GM20431 (cell line): ENCODE results near the gene ECSCR.
"Not testable (repeated sequence)": the region's sequence is repeated elsewhere in the genome, so short reads cannot be mapped to it uniquely, and the experiment has no call there.

Experiments used
- in situ Hi-C: fragments of 300-500 bp; cut with MseI, MboI; formaldehyde crosslinking; loops from one replicate; pipeline ENCODE4 v1.15.0; 2020; ENCODE audit warnings: low sequenced_read_pairs; ENCODE audit not compliant: unreplicated experiment

Gene ECSCR

GRCh38 chr5:139462586-139463276 lies at the start of gene ECSCR:
Gene ECSCR (minus strand): TSS chr5:139462743. CDS start chr5:139462670, 73 bp downstream.
- in situ Hi-C loops, result no loop called here

DNA sequence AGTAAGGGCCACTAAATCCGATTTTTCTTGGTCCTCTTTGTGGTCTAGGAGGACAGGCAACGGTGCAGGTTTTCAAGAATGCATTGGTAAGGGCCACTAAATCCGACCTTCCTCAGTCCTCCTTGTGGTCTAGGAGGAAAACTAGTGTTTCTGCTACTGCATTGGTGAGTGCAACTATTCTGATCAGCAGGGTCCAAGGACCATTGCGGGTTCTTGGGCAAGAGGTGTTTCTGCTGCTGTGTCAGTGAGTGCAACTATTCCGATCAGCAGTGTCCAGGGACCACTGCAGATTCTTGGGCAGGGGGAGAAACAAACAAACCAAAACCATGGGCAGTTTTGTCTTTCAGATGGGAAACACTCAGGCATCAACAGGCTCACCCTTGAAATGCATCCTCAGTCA lies 42.2 kb upstream of the ECSCR start:
- in situ Hi-C loops, result not testable (repeated sequence)

- in situ Hi-C loops, result not testable (repeated sequence)
Measured at GRCh38 chr5:139503879-139504278, 41.3 kb upstream of the ECSCR start.

- in situ Hi-C loops, result not testable (repeated sequence)
Measured at GRCh38 chr5:139503036-139503817, 40.7 kb upstream of the ECSCR start.

DNA sequence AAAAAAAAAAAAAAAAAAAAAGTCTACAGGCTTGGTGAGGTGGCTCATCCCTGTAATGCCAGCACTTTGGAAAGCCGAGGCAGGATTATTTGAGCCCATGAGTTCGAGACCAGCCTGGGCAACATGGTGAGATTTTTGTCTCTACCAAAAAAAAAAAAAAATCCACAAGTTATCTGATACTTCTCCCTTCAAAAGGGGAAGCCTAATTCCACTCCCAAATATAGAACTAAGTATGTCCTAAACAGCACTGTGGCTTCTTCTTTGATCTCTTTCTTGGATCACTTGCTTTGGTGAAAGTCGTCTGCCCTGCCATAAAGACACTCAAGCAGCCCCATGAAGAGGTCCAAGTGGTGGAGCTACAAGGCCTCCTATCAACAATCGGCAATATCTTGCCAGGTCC lies 38.8 kb upstream of the ECSCR start:
- in situ Hi-C loops, result no loop called here

- in situ Hi-C loops, result no loop called here
Measured at GRCh38 chr5:139495638-139496435, 33.3 kb upstream of the ECSCR start.

- in situ Hi-C loops, result no loop called here
Measured at GRCh38 chr5:139494832-139495231, 32.3 kb upstream of the ECSCR start.

- in situ Hi-C loops, result no loop called here
Measured at GRCh38 chr5:139494256-139494655, 31.7 kb upstream of the ECSCR start.

GRCh38 chr5:139492700-139493192 lies 30.2 kb upstream of the ECSCR start:
- in situ Hi-C loops, result no loop called here

- in situ Hi-C loops, result no loop called here
Measured at GRCh38 chr5:139488260-139488659, 25.7 kb upstream of the ECSCR start.

DNA sequence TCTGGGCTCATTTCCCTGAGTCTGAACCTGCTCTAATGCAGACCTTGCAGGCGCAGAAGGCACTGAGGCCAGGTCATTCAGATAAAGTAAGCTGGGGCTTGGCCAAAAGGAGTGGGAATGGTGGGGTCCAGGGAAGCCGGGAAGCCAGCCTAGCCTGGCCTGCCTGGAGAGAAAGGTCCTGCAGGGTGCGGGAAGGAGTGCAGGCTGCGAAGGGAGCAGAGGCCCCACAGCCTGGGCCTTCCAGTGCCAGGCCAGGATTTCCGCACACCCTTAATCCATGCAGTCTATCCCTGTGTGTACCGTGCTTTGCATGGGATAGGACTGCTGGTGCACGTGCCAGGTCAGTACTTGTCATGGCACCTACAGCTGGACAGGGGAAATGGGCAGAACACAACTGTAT lies 23.7 kb upstream of the ECSCR start:
- in situ Hi-C loops, result no loop called here

- in situ Hi-C loops, result not testable (repeated sequence)
Measured at GRCh38 chr5:139482890-139483208, 20.3 kb upstream of the ECSCR start.

- in situ Hi-C loops, result no loop called here
Measured at GRCh38 chr5:139482050-139482889, 19.7 kb upstream of the ECSCR start, which contains the start of gene STING1. Gene STING1 (minus strand): TSS chr5:139482758. CDS start chr5:139481704, 1,054 bp downstream.

- in situ Hi-C loops, result no loop called here
Measured at GRCh38 chr5:139481580-139482049, 19.1 kb upstream of the ECSCR start.

GRCh38 chr5:139481122-139481533 lies 18.6 kb upstream of the ECSCR start:
- in situ Hi-C loops, result no loop called here

- in situ Hi-C loops, result not testable (repeated sequence)
Measured at GRCh38 chr5:139479729-139480128, 17.2 kb upstream of the ECSCR start.

DNA sequence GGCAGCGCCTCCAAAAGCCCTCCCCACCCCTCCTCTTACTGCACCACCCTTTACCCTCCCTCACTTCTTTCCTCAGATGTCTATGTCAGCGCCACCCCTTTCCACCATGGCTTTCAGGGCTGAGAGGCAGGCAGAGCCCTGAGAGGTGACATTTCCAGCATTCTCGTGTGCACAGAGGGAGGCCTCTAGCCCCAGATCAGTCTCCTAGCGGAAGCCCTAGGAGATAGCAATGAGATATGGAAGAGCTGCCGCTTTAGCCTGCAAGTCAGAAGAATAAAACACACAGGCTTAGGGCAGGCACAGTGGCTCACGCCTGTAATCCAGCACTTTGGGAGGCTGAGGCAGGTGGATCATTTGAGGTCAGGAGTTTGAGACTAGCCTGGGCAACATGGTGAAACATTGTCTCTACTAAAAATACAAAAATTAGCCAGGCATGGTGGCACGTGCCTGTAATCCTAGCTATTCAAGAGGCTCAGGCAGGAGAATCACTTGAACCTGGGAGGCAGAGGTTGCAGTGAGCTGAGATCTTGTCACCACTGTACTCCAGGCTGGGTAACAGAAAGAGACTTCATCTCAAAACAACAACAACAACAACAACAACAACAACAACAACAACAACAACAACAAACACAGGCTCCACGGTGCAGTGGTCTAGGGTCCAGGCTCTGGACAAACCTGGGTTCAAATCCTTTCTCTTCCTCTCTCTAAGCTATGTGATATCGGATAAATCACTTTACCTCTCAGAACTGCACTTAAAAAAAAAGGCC lies 16.3 kb upstream of the ECSCR start:
- in situ Hi-C loops, result not testable (repeated sequence)

DNA sequence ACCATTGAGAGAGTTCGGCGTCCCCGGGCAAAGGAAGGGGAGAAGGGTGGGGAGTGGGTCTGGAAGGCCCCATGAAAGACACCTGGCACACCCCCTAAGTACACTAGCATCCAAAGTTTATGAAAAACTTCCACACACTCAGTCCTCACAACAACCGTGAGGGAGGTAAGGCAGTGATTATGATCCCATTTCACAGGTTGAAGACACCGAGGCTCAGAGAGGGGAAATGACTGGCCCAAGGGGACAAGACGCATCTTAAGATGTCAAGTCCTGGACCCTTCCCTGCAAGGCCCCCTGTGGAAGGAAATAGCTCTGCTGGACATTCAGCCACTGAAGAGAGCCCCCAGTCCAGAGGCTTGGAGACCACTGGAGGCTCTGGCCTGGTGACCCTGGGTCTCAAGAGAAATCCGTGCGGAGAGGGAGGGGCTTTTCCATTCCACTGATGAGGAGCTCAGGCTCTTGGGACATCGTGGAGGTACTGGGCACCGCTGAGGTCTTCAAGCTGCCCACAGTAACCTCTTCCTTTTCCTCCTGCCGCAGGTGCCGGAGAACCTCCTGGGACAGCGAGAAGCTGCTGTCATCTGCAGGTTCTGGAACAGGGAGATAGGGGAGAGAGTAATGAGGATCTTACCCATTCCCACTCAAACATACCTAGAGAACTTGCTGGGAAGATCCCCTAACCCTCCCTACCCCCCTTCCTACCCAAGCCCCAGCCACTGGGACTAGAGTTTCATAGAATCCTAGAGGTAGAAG lies 13.5 kb upstream of the ECSCR start:
- in situ Hi-C loops, result no loop called here
